Naive B cell (primary cell): ENCODE data around the gene STK32C. TPM values are rescaled to one million over a fixed set of nuclear protein-coding genes. Genes with fewer than 3 reads are reported as not detected.

ENCODE experiments used
- ATAC-seq, 2 donors: fragments of 150-1000 bp; cut with Tn5 transposase; 2 replicates each; pipeline ENCODE4 v1.10.0; 2021; ENCODE audit warnings: low read depth in 2 of 2, mild to moderate bottlenecking in 2 of 2, moderate library complexity in 2 of 2
- DNase-seq: peaks from one replicate; pipeline ENCODE4 v3.0.0; 2022
- H3K27ac Mint-ChIP-seq, 6 donors: one replicate each; pipeline ENCODE4 v1.8.0; 2020 to 2022; ENCODE audit warnings: mild to moderate bottlenecking in 6 of 6, mixed read lengths in 6 of 6, moderate library complexity in 5 of 6, inconsistent platforms in 2 of 6
- H3K27me3 Mint-ChIP-seq, 3 donors: one replicate each; pipeline ENCODE4 v1.8.0; 2021 to 2022; ENCODE audit warnings: mixed read lengths in 3 of 3, mild to moderate bottlenecking in 1 of 3
- H3K36me3 Mint-ChIP-seq, 2 donors: one replicate each; pipeline ENCODE4 v1.8.0; 2020 to 2022; ENCODE audit warnings: mixed read lengths in 2 of 2, inconsistent platforms in 1 of 2, mild to moderate bottlenecking in 1 of 2
- H3K4me1 Mint-ChIP-seq, 3 donors: one replicate each; pipeline ENCODE4 v1.8.0; 2020 to 2022; ENCODE audit warnings: mixed read lengths in 3 of 3, inconsistent platforms in 1 of 3, mild to moderate bottlenecking in 1 of 3, moderate library complexity in 1 of 3
- H3K4me3 Mint-ChIP-seq, 8 donors: one replicate each; pipeline ENCODE4 v1.8.0; 2020 to 2022; ENCODE audit warnings: mild to moderate bottlenecking in 8 of 8, mixed read lengths in 8 of 8, moderate library complexity in 8 of 8, inconsistent platforms in 2 of 8
- H3K9me3 Mint-ChIP-seq, 7 donors: one replicate each; pipeline ENCODE4 v1.8.0; 2020 to 2022; ENCODE audit warnings: mixed read lengths in 7 of 7, mild to moderate bottlenecking in 5 of 7, inconsistent platforms in 2 of 7, moderate library complexity in 1 of 7
- polyA plus RNA-seq, 6 donors: library from polyadenylated mRNA; unstranded; fragments of 300-500 nt; fragmentation: Illumina TruSeq; gene quantifications; one replicate each; pipeline ENCODE4 v1.2.3, GENCODE V29; 2021; ENCODE audit warnings: low read depth in 6 of 6

The STK32C gene
- polyA plus RNA-seq, 6 donors from 2014 or later, result 5.7 to 9.5 (median 7.2) TPM

GRCh38 chr10:132309879-132310591, 2.3 kb upstream of the STK32C start:
- Mint-ChIP-seq H3K9me3 (peaks cover 0 to 8% (median 3%) of the 10 kb centered on the region in 7 donors), H3K27me3 (peaks cover 3 to 20% (median 17%) of the 10 kb centered on the region in 3 donors), H3K4me3 (peak overlapping the region in 7 of 8 donors; percentile 23 to 89 (median 65)), H3K4me1 (peaks cover 4 to 14% (median 10%) of the 10 kb centered on the region in 3 donors), H3K36me3 (peaks cover 0 to 14% of the 10 kb centered on the region in 2 donors), H3K27ac (no peak overlapping the region)
- DNase-seq, result no peak
- no peak for ATAC-seq

- H3K4me1 Mint-ChIP-seq, result peaks cover 4 to 14% (median 10%) of the 10 kb centered on the region in 3 donors
- no peak overlapping the region for H3K27ac Mint-ChIP-seq
- DNase-seq (no peak), ATAC-seq (no peak)
- peaks cover 0 to 8% (median 3%) of the 10 kb centered on the region in 7 donors for H3K9me3 Mint-ChIP-seq
- H3K27me3 Mint-ChIP-seq, result peaks cover 3 to 20% (median 17%) of the 10 kb centered on the region in 3 donors
- H3K4me3 Mint-ChIP-seq, result peak overlapping the region in 7 of 8 donors; percentile 23 to 89 (median 74)
- H3K36me3 Mint-ChIP-seq, result peaks cover 0 to 13% of the 10 kb centered on the region in 2 donors
Observed at GRCh38 chr10:132309471-132309865, 1.7 kb upstream of the STK32C start.

GRCh38 chr10:132308587-132309470, 1.1 kb upstream of the STK32C start:
- Mint-ChIP-seq H3K36me3 (peaks cover 0 to 7% of the 10 kb centered on the region in 2 donors), H3K27ac (peak overlapping the region in 1 of 6 donors; percentile 59), H3K27me3 (peaks cover 3 to 18% (median 14%) of the 10 kb centered on the region in 3 donors), H3K4me1 (peaks cover 4 to 14% (median 10%) of the 10 kb centered on the region in 3 donors), H3K9me3 (peaks cover 0 to 5% (median 3%) of the 10 kb centered on the region in 7 donors), H3K4me3 (peak overlapping the region; percentile 71 to 89 (median 80))
- DNase-seq (no peak), ATAC-seq (no peak)

GRCh38 chr10:132306864-132307751, 642 bp downstream of the STK32C start:
- Mint-ChIP-seq H3K27me3 (peaks cover 3 to 24% (median 6%) of the 10 kb centered on the region in 3 donors), H3K4me1 (peaks cover 4 to 14% (median 10%) of the 10 kb centered on the region in 3 donors), H3K4me3 (peak overlapping the region; percentile 87 to 93 (median 88)), H3K36me3 (no peaks in the 10 kb centered on the region), H3K9me3 (no peaks in the 10 kb centered on the region), H3K27ac (peak overlapping the region in 2 of 6 donors; percentile 59 to 84)
- peak; percentile 12 to 22 for ATAC-seq
- peak; percentile 29 for DNase-seq

- H3K9me3 Mint-ChIP-seq, result no peaks in the 10 kb centered on the region
- ATAC-seq, result no peak
- no peak overlapping the region for H3K27ac Mint-ChIP-seq
- H3K36me3 Mint-ChIP-seq, result no peaks in the 10 kb centered on the region
- DNase-seq, result no peak
- peaks cover 3 to 24% (median 6%) of the 10 kb centered on the region in 3 donors for H3K27me3 Mint-ChIP-seq
- peaks cover 4 to 14% (median 10%) of the 10 kb centered on the region in 3 donors for H3K4me1 Mint-ChIP-seq
- H3K4me3 Mint-ChIP-seq, result peak overlapping the region; percentile 54 to 93 (median 88)
Observed at GRCh38 chr10:132306343-132306685, 1.4 kb downstream of the STK32C start.

- Mint-ChIP-seq H3K4me3 (peak overlapping the region; percentile 54 to 92 (median 88)), H3K9me3 (no peaks in the 10 kb centered on the region), H3K36me3 (no peaks in the 10 kb centered on the region), H3K27ac (peak overlapping the region in 1 of 6 donors; percentile 33), H3K4me1 (peaks cover 4 to 14% (median 10%) of the 10 kb centered on the region in 3 donors), H3K27me3 (peaks cover 3 to 24% (median 6%) of the 10 kb centered on the region in 3 donors)
- DNase-seq (no peak), ATAC-seq (no peak)
Observed at GRCh38 chr10:132305654-132306342, 2.0 kb downstream of the STK32C start.

- Mint-ChIP-seq H3K36me3 (no peaks in the 10 kb centered on the region), H3K27me3 (peaks cover 3 to 24% (median 6%) of the 10 kb centered on the region in 3 donors), H3K4me3 (peak overlapping the region in 4 of 8 donors; percentile 25 to 92 (median 64)), H3K9me3 (no peaks in the 10 kb centered on the region), H3K4me1 (peaks cover 4 to 14% (median 10%) of the 10 kb centered on the region in 3 donors), H3K27ac (no peak overlapping the region)
- ATAC-seq (no peak), DNase-seq (no peak)
Observed at GRCh38 chr10:132304756-132305509, 2.8 kb downstream of the STK32C start.

GRCh38 chr10:132303361-132304115, 4.2 kb downstream of the STK32C start:
- peaks cover 3 to 24% (median 6%) of the 10 kb centered on the region in 3 donors for H3K27me3 Mint-ChIP-seq
- DNase-seq (no peak), ATAC-seq (no peak)
- H3K4me1 Mint-ChIP-seq, result peaks cover 4 to 14% (median 7%) of the 10 kb centered on the region in 3 donors
- H3K9me3 Mint-ChIP-seq, result no peaks in the 10 kb centered on the region
- H3K27ac Mint-ChIP-seq, result no peak overlapping the region
- H3K4me3 Mint-ChIP-seq, result peak overlapping the region in 1 of 8 donors; percentile 53
- no peaks in the 10 kb centered on the region for H3K36me3 Mint-ChIP-seq

GRCh38 chr10:132302421-132303310, 5.1 kb downstream of the STK32C start:
- Mint-ChIP-seq H3K9me3 (no peaks in the 10 kb centered on the region), H3K36me3 (no peaks in the 10 kb centered on the region), H3K4me3 (peak overlapping the region in 1 of 8 donors; percentile 53), H3K27ac (no peak overlapping the region), H3K4me1 (peaks cover 4 to 14% (median 9%) of the 10 kb centered on the region in 3 donors), H3K27me3 (peaks cover 3 to 24% (median 7%) of the 10 kb centered on the region in 3 donors)
- DNase-seq, result no peak
- ATAC-seq, result no peak
